CD4-positive, CD25-positive, alpha-beta regulatory T cell (primary cell): ENCODE measurements around the gene DDX20. TPM values are rescaled to one million over a fixed set of nuclear protein-coding genes. Genes with fewer than 3 reads are reported as not detected.
A peak's percentile ranks its signal among the peaks of the same experiment; 100 is the strongest.

Experiments used
- ATAC-seq, 2 donors: fragments of 150-1000 bp; cut with Tn5 transposase; one replicate each; pipeline ENCODE4 v1.10.0; 2021; ENCODE audit warnings: low read depth in 2 of 2, moderate number of reproducible peaks in 2 of 2, moderate library complexity in 1 of 2
- DNase-seq, 3 donors: peaks; one replicate each; pipeline versions ENCODE4 v3.0.0 to v3.0.0-alpha.2; 2012 to 2022; ENCODE audit warnings: mixed read lengths in 1 of 3
- H3K27ac ChIP-seq: one replicate; pipeline ENCODE4 v1.7.0; 2013; ENCODE audit warnings: mild to moderate bottlenecking, low read length; ENCODE audit not compliant: insufficient read depth, poor library complexity, severe bottlenecking
- H3K27me3 ChIP-seq: one replicate; pipeline ENCODE4 v1.7.0; 2013; ENCODE audit warnings: low read length; ENCODE audit not compliant: control insufficient read depth, insufficient read depth
- H3K36me3 ChIP-seq: one replicate; pipeline ENCODE4 v1.7.0; 2013; ENCODE audit warnings: mild to moderate bottlenecking, low read length, moderate library complexity; ENCODE audit not compliant: control insufficient read depth, insufficient read depth
- H3K4me1 ChIP-seq: 2 replicates; pipeline ENCODE4 v1.7.0; 2013; ENCODE audit warnings: mild to moderate bottlenecking, low read length; ENCODE audit not compliant: insufficient read depth, control insufficient read depth, poor library complexity, severe bottlenecking
- H3K4me3 ChIP-seq: one replicate; pipeline ENCODE4 v1.7.0; 2013; ENCODE audit warnings: low read depth, mild to moderate bottlenecking, low read length, moderate library complexity
- H3K9me3 ChIP-seq, 2 experiments: 1 replicate in 1 of 2; 2 replicates in 1 of 2; pipeline ENCODE4 v1.7.0; 2013; ENCODE audit warnings: low read length in 2 of 2, mild to moderate bottlenecking in 1 of 2, moderate library complexity in 1 of 2; ENCODE audit not compliant: control insufficient read depth in 2 of 2
- H3K27ac Mint-ChIP-seq, 3 donors: one replicate each; pipeline ENCODE4 v1.8.0; 2020 to 2022; ENCODE audit warnings: mild to moderate bottlenecking in 3 of 3, mixed read lengths in 3 of 3, moderate library complexity in 2 of 3
- H3K27me3 Mint-ChIP-seq: one replicate; pipeline ENCODE4 v1.8.0; 2022; ENCODE audit warnings: mild to moderate bottlenecking, mixed read lengths
- H3K36me3 Mint-ChIP-seq: one replicate; pipeline ENCODE4 v1.8.0; 2020; ENCODE audit warnings: mixed read lengths
- H3K4me1 Mint-ChIP-seq, 4 donors: one replicate each; pipeline ENCODE4 v1.8.0; 2020 to 2022; ENCODE audit warnings: mixed read lengths in 4 of 4, mild to moderate bottlenecking in 1 of 4
- H3K4me3 Mint-ChIP-seq, 4 donors: one replicate each; pipeline ENCODE4 v1.8.0; 2020 to 2022; ENCODE audit warnings: mild to moderate bottlenecking in 4 of 4, mixed read lengths in 4 of 4, moderate library complexity in 3 of 4
- H3K9me3 Mint-ChIP-seq, 7 donors: one replicate each; pipeline ENCODE4 v1.8.0; 2020 to 2022; ENCODE audit warnings: mixed read lengths in 7 of 7, mild to moderate bottlenecking in 3 of 7, moderate library complexity in 2 of 7
- polyA plus RNA-seq, 4 donors: library from polyadenylated mRNA; unstranded; fragments of 300-500 nt; fragmentation: Illumina TruSeq; gene quantifications; one replicate each; pipeline ENCODE4 v1.2.3, GENCODE V29; 2021
- total RNA-seq: library from RNA; stranded (reverse); gene quantifications from one replicate; pipeline ENCODE4 v1.2.3, GENCODE V29; 2022

The DDX20 gene
- total and polyA plus RNA-seq, 5 donors from 2014 or later, result 9.6 to 18.8 (median 15.0) TPM

DNA sequence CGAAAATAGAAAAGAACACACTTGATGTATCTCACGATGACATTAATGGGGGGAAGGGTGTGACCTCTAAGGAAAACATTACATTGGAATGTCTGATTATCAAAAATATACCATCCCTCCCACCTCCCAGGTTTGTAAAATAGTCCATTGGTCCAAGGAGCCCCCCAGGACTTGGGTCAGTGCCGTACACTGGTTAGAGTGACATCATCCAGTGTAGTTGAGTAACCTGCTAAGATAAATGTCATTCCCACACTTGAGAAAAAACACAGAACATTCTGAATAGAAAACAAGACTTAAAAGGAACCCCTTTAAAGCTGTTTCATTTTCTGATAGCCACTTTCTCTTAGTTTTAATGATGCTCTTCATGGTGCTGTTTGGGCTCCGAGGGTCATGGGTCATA lies 15.2 kb downstream of the DDX20 start:
- H3K9me3 ChIP-seq, result no peaks in the 10 kb centered on the region
- no peak overlapping the region for H3K4me3 ChIP-seq
- no peaks in the 10 kb centered on the region for H3K4me1 ChIP-seq
- H3K27ac ChIP-seq, result no peak overlapping the region
- Mint-ChIP-seq H3K36me3 (peaks cover 7% of the 10 kb centered on the region), H3K4me3 (no peak overlapping the region), H3K9me3 (no peaks in the 10 kb centered on the region), H3K4me1 (peaks cover 0 to 5% (median 3%) of the 10 kb centered on the region in 4 donors), H3K27ac (peak overlapping the region in 1 of 3 donors; percentile 12), H3K27me3 (no peaks in the 10 kb centered on the region)
- no peaks in the 10 kb centered on the region for H3K27me3 ChIP-seq
- H3K36me3 ChIP-seq, result peaks cover 31% of the 10 kb centered on the region
- ATAC-seq (no peak), DNase-seq (no peak)

GRCh38 chr1:111775966-111776365 lies 20.3 kb downstream of the DDX20 start:
- no peak for ATAC-seq
- Mint-ChIP-seq H3K27ac (no peak overlapping the region), H3K4me3 (no peak overlapping the region), H3K27me3 (peaks cover 6% of the 10 kb centered on the region), H3K36me3 (no peaks in the 10 kb centered on the region), H3K4me1 (no peaks in the 10 kb centered on the region), H3K9me3 (no peaks in the 10 kb centered on the region)
- H3K27me3 ChIP-seq, result no peaks in the 10 kb centered on the region
- H3K4me3 ChIP-seq, result no peak overlapping the region
- H3K27ac ChIP-seq, result no peak overlapping the region
- H3K36me3 ChIP-seq, result no peaks in the 10 kb centered on the region
- DNase-seq, result no peak
- no peaks in the 10 kb centered on the region for H3K9me3 ChIP-seq
- H3K4me1 ChIP-seq, result no peaks in the 10 kb centered on the region

DNA sequence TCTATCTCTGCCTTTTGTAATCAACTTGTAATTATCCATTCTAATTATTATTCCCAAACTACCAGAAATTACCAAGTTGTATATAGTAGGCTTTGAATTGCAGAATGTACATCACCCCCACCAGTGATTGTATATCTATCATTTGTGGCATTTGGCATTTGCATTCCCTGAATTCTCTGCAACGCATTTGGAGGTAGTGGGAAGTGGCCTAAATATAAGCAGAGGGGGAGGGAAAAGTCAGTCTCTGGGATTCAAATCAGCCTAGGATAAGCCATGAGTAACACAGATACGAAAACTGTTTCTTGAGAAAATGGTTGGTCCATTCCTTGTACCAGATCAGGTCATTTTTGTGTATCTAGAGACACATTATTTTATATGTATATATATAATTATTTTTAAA lies 20.7 kb downstream of the DDX20 start:
- H3K36me3 ChIP-seq, result no peaks in the 10 kb centered on the region
- H3K27ac ChIP-seq, result no peak overlapping the region
- no peaks in the 10 kb centered on the region for H3K4me1 ChIP-seq
- no peak for DNase-seq
- H3K27me3 ChIP-seq, result no peaks in the 10 kb centered on the region
- Mint-ChIP-seq H3K9me3 (no peaks in the 10 kb centered on the region), H3K4me1 (no peaks in the 10 kb centered on the region), H3K36me3 (no peaks in the 10 kb centered on the region), H3K27me3 (peaks cover 6% of the 10 kb centered on the region), H3K27ac (no peak overlapping the region), H3K4me3 (no peak overlapping the region)
- no peaks in the 10 kb centered on the region for H3K9me3 ChIP-seq
- ATAC-seq, result no peak
- no peak overlapping the region for H3K4me3 ChIP-seq

DNA sequence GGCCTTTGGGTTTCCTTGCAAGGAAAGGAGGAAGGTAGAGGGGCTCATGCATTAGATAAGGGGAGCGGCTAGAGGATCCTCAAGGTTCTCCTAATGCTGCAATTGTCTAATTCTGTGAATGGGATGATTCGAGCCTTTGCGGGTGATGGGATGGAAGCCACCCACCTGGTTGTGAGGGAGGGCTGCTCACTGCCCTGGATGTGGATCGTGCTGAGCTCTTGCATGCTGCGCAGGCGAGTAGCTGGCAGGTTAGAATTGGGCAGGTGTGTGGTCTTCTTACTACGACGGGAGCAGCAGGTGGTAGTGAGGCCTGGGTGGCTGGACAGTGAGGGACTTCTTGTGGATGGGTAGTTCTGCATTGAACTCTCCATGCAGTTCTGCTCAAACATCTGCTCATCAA lies 21.2 kb downstream of the DDX20 start:
- Mint-ChIP-seq H3K4me3 (no peak overlapping the region), H3K27ac (no peak overlapping the region), H3K4me1 (no peaks in the 10 kb centered on the region), H3K27me3 (peaks cover 6% of the 10 kb centered on the region), H3K9me3 (no peaks in the 10 kb centered on the region), H3K36me3 (no peaks in the 10 kb centered on the region)
- ATAC-seq, result no peak
- H3K36me3 ChIP-seq, result no peaks in the 10 kb centered on the region
- no peak overlapping the region for H3K4me3 ChIP-seq
- H3K27ac ChIP-seq, result no peak overlapping the region
- no peaks in the 10 kb centered on the region for H3K4me1 ChIP-seq
- H3K27me3 ChIP-seq, result no peaks in the 10 kb centered on the region
- DNase-seq, result no peak
- H3K9me3 ChIP-seq, result no peaks in the 10 kb centered on the region

- Mint-ChIP-seq H3K27ac (no peak overlapping the region), H3K9me3 (no peaks in the 10 kb centered on the region), H3K27me3 (peaks cover 6% of the 10 kb centered on the region), H3K4me1 (no peaks in the 10 kb centered on the region), H3K36me3 (no peaks in the 10 kb centered on the region), H3K4me3 (no peak overlapping the region)
- ATAC-seq, result no peak
- H3K36me3 ChIP-seq, result no peaks in the 10 kb centered on the region
- H3K9me3 ChIP-seq, result no peaks in the 10 kb centered on the region
- no peak for DNase-seq
- H3K27ac ChIP-seq, result no peak overlapping the region
- H3K27me3 ChIP-seq, result no peaks in the 10 kb centered on the region
- H3K4me3 ChIP-seq, result no peak overlapping the region
- no peaks in the 10 kb centered on the region for H3K4me1 ChIP-seq
These were observed 21.6 kb downstream of the DDX20 start for GRCh38 chr1:111777301-111777700.

GRCh38 chr1:111778066-111778465 lies 22.4 kb downstream of the DDX20 start:
- no peak overlapping the region for H3K4me3 ChIP-seq
- no peak for ATAC-seq
- no peak overlapping the region for H3K27ac ChIP-seq
- DNase-seq, result no peak
- Mint-ChIP-seq H3K4me3 (no peak overlapping the region), H3K36me3 (no peaks in the 10 kb centered on the region), H3K4me1 (no peaks in the 10 kb centered on the region), H3K9me3 (no peaks in the 10 kb centered on the region), H3K27me3 (peaks cover 8% of the 10 kb centered on the region), H3K27ac (no peak overlapping the region)
- H3K27me3 ChIP-seq, result no peaks in the 10 kb centered on the region
- no peaks in the 10 kb centered on the region for H3K36me3 ChIP-seq
- no peaks in the 10 kb centered on the region for H3K4me1 ChIP-seq
- no peaks in the 10 kb centered on the region for H3K9me3 ChIP-seq

DNA sequence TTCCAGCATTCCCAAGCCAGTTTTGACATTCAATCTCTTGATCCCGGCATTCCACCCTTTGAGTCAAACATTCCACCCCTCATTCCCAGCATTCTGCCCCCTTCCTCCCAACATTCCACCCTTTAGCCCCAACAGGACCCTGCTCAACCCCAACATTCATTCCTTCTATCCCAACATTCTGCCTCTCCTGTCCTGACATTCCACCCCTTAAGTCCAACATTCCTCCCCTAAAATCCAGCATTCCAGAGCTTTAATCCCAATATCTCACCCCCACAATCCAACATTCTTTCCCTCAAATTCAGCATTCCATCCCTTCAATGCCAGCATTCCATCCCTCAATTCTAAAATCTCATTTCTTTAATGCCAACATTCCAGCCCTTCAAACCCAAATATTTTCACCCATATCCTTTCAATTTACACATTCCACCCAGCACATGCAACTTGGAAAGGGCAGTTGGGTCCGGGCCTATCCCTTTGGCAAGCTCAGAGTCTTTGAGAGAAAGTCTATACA lies 22.9 kb downstream of the DDX20 start:
- Mint-ChIP-seq H3K4me1 (no peaks in the 10 kb centered on the region), H3K9me3 (no peaks in the 10 kb centered on the region), H3K36me3 (no peaks in the 10 kb centered on the region), H3K27ac (no peak overlapping the region), H3K27me3 (peaks cover 13% of the 10 kb centered on the region), H3K4me3 (no peak overlapping the region)
- no peaks in the 10 kb centered on the region for H3K36me3 ChIP-seq
- no peaks in the 10 kb centered on the region for H3K4me1 ChIP-seq
- H3K27me3 ChIP-seq, result no peaks in the 10 kb centered on the region
- DNase-seq, result no peak
- H3K27ac ChIP-seq, result no peak overlapping the region
- H3K9me3 ChIP-seq, result no peaks in the 10 kb centered on the region
- no peak for ATAC-seq
- H3K4me3 ChIP-seq, result no peak overlapping the region

DNA sequence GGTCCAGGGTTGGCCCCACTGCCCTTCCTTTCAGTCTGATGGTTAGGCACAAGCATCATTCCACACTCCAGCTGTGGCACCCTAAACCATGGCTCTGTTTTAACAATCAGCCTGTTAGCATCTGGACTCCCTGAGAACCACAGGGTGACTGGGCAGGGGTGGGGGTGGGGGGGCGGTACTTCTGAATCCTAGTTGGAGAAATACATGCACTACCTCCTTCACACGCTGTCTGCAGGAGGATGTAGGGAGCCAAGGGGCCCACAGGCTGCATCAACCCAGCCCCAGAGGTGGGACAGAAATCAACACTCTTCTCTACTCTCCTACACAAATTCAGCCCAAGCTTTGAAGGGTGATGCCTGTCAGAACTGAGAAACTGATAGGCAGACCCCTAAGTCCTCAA lies 23.8 kb downstream of the DDX20 start:
- DNase-seq (no peak), ATAC-seq (no peak)
- H3K4me1 Mint-ChIP-seq, result no peaks in the 10 kb centered on the region
- Histone ChIP-seq H3K4me3 (no peak overlapping the region), H3K4me1 (no peaks in the 10 kb centered on the region), H3K27ac (no peak overlapping the region), H3K27me3 (no peaks in the 10 kb centered on the region), H3K36me3 (no peaks in the 10 kb centered on the region), H3K9me3 (no peaks in the 10 kb centered on the region)
- no peak overlapping the region for H3K4me3 Mint-ChIP-seq
- H3K36me3 Mint-ChIP-seq, result no peaks in the 10 kb centered on the region
- H3K27me3 Mint-ChIP-seq, result peaks cover 18% of the 10 kb centered on the region
- no peaks in the 10 kb centered on the region for H3K9me3 Mint-ChIP-seq
- H3K27ac Mint-ChIP-seq, result no peak overlapping the region
